ENCODE measurements around the gene FILIP1. TPM values are rescaled to one million over a fixed set of nuclear protein-coding genes. Genes with fewer than 3 reads are reported as not detected.
A peak's percentile ranks its signal among the peaks of the same experiment; 100 is the strongest.

Gene FILIP1
- total RNA-seq, 2 donors from 2014 or later: 3.0 to 6.5 TPM

GRCh38 chr6:75267461-75267860 is 226.1 kb downstream of the FILIP1 start:
- DNase-seq (no peak), ATAC-seq (peak; percentile 33)
- WGBS, 2 donors: 18 to 21% methylated on average over 4 of the region's 4 CpGs
- Histone ChIP-seq H3K4me1 (peaks cover 54% of the 10 kb centered on the region), H3K4me3 (no peak overlapping the region), H3K9me3 (no peaks in the 10 kb centered on the region), H3K27ac (peak overlapping the region in 2 of 4 donors; percentile 5 to 57), H3K36me3 (replicated peaks in 1 of 2; ENCODE audit: insufficient read depth in 1 of 2, low read depth in 2 of 2) (peaks cover 0 to 8% of the 10 kb centered on the region in 2 donors), H3K27me3 (no peaks in the 10 kb centered on the region)
- TF ChIP-seq, protein P1, sequence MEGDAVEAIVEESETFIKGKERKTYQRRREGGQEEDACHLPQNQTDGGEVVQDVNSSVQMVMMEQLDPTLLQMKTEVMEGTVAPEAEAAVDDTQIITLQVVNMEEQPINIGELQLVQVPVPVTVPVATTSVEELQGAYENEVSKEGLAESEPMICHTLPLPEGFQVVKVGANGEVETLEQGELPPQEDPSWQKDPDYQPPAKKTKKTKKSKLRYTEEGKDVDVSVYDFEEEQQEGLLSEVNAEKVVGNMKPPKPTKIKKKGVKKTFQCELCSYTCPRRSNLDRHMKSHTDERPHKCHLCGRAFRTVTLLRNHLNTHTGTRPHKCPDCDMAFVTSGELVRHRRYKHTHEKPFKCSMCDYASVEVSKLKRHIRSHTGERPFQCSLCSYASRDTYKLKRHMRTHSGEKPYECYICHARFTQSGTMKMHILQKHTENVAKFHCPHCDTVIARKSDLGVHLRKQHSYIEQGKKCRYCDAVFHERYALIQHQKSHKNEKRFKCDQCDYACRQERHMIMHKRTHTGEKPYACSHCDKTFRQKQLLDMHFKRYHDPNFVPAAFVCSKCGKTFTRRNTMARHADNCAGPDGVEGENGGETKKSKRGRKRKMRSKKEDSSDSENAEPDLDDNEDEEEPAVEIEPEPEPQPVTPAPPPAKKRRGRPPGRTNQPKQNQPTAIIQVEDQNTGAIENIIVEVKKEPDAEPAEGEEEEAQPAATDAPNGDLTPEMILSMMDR (IDR thresholded peaks at IDR 0.05): no peak
- TF ChIP-seq POLR2A (IDR thresholded peaks at IDR 0.05): no peak
- intact Hi-C loops (cut with DNase I): loop anchor here (10.0 kb wide), 1 partner anchor 257 kb away; no protein-coding TSS in a partner anchor

DNA sequence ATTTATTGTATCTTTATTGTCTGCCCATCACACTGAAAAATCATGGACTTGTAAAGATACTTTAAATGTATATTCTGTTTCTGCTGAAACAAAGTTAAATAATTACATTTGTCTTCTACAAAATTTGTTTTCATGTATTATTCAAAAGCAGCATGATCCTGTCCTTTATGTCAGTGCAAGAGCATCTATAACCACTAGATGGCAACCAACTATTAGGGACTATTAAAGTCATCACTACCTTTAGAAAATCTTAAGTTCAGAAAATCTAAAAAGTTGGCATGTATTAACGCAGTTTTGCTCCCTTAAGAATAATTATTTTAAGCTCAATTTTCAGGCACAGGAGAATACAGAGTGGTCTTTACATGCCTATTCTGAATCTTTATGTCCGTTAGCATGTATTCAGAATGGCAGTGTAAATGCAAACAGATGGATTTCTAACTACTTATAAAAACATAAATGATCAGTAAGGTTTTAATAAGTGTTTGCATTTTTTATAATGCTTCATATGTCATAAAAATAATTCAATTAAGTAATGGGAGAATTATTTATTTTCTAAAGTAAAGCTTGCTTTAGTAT is 226.8 kb downstream of the FILIP1 start:
- ATAC-seq (peak; percentile 72), DNase-seq (no peak)
- TF ChIP-seq, protein P1 (IDR thresholded peaks at IDR 0.05): peak; percentile 72 to 94 (median 81)
- no peak for TF ChIP-seq POLR2A (IDR thresholded peaks at IDR 0.05)
- H3K36me3 ChIP-seq (replicated peaks in 1 of 2; ENCODE audit: insufficient read depth in 1 of 2, low read depth in 2 of 2): peaks cover 0 to 8% of the 10 kb centered on the region in 2 donors
- peaks cover 49% of the 10 kb centered on the region for H3K4me1 ChIP-seq
- no peak overlapping the region for H3K27ac ChIP-seq
- 42 to 54% methylated on average over 2 of the region's 2 CpGs for WGBS, 2 donors
- H3K4me3 ChIP-seq: no peak overlapping the region
- H3K27me3 ChIP-seq: no peaks in the 10 kb centered on the region
- intact Hi-C loops (cut with DNase I): loop anchor here (10.0 kb wide), 1 partner anchor 258 kb away; no protein-coding TSS in a partner anchor
- H3K9me3 ChIP-seq: no peaks in the 10 kb centered on the region

GRCh38 chr6:75263401-75263750 is 230.2 kb downstream of the FILIP1 start:
- Histone ChIP-seq H3K27me3 (no peaks in the 10 kb centered on the region), H3K9me3 (no peaks in the 10 kb centered on the region), H3K4me1 (peaks cover 18% of the 10 kb centered on the region), H3K4me3 (no peak overlapping the region), H3K27ac (no peak overlapping the region), H3K36me3 (replicated peaks in 1 of 2; ENCODE audit: insufficient read depth in 1 of 2, low read depth in 2 of 2) (peaks cover 0 to 15% of the 10 kb centered on the region in 2 donors)
- intact Hi-C loops (cut with DNase I): loop anchor here (10.0 kb wide), 1 partner anchor 261 kb away; no protein-coding TSS in a partner anchor
- TF ChIP-seq, protein P1 (IDR thresholded peaks at IDR 0.05): no peak
- TF ChIP-seq POLR2A (IDR thresholded peaks at IDR 0.05): no peak
- no peak for ATAC-seq
- DNase-seq: no peak

GRCh38 chr6:75262716-75263400 is 230.7 kb downstream of the FILIP1 start:
- ATAC-seq (no peak), DNase-seq (no peak)
- Histone ChIP-seq H3K9me3 (no peaks in the 10 kb centered on the region), H3K4me3 (no peak overlapping the region), H3K27ac (no peak overlapping the region), H3K36me3 (replicated peaks in 1 of 2; ENCODE audit: insufficient read depth in 1 of 2, low read depth in 2 of 2) (peaks cover 0 to 18% of the 10 kb centered on the region in 2 donors), H3K27me3 (no peaks in the 10 kb centered on the region), H3K4me1 (peaks cover 13% of the 10 kb centered on the region)
- no peak for TF ChIP-seq POLR2A (IDR thresholded peaks at IDR 0.05)
- TF ChIP-seq, protein P1 (IDR thresholded peaks at IDR 0.05): no peak
- intact Hi-C loops (cut with DNase I): loop anchor here (10.0 kb wide), 1 partner anchor 262 kb away; no protein-coding TSS in a partner anchor
- WGBS, 2 donors: 58 to 70% methylated on average over 4 of the region's 4 CpGs

Data from body of pancreas (tissue), 4 donors.